Nephron progenitor cell (in vitro differentiated cells): Measurements from ENCODE around the gene AXIN2.
A peak's percentile ranks its signal among the peaks of the same experiment; 100 is the strongest.

Experiments
- DNase-seq: peaks from one replicate; pipeline ENCODE4 v3.0.0; 2021
- H3K27ac Mint-ChIP-seq: 2 replicates; pipeline ENCODE4 v1.8.0; 2021; ENCODE audit warnings: mild to moderate bottlenecking, moderate library complexity, mixed read lengths
- H3K27me3 Mint-ChIP-seq: 2 replicates; pipeline ENCODE4 v1.8.0; 2021; ENCODE audit warnings: mild to moderate bottlenecking, low read depth, mixed read lengths; ENCODE audit not compliant: poor library complexity
- H3K36me3 Mint-ChIP-seq: 2 replicates; pipeline ENCODE4 v1.8.0; 2021; ENCODE audit warnings: low read depth, mixed read lengths
- H3K4me1 Mint-ChIP-seq: 2 replicates; pipeline ENCODE4 v1.8.0; 2021; ENCODE audit warnings: mixed read lengths
- H3K4me3 Mint-ChIP-seq: 2 replicates; pipeline ENCODE4 v1.8.0; 2021; ENCODE audit warnings: mild to moderate bottlenecking, moderate library complexity, mixed read lengths
- H3K9me3 Mint-ChIP-seq: 2 replicates; pipeline ENCODE4 v1.8.0; 2021; ENCODE audit warnings: mild to moderate bottlenecking, moderate library complexity, mixed read lengths
- TF ChIP-seq, protein P1 (sequence below): fragments of 200-600 bp; sonication (generic); IDR thresholded peaks from 2 replicates; pipeline ENCODE4 v1.5.0; 2021; ENCODE audit warnings: antibody characterized with exemption

Gene AXIN2

DNA sequence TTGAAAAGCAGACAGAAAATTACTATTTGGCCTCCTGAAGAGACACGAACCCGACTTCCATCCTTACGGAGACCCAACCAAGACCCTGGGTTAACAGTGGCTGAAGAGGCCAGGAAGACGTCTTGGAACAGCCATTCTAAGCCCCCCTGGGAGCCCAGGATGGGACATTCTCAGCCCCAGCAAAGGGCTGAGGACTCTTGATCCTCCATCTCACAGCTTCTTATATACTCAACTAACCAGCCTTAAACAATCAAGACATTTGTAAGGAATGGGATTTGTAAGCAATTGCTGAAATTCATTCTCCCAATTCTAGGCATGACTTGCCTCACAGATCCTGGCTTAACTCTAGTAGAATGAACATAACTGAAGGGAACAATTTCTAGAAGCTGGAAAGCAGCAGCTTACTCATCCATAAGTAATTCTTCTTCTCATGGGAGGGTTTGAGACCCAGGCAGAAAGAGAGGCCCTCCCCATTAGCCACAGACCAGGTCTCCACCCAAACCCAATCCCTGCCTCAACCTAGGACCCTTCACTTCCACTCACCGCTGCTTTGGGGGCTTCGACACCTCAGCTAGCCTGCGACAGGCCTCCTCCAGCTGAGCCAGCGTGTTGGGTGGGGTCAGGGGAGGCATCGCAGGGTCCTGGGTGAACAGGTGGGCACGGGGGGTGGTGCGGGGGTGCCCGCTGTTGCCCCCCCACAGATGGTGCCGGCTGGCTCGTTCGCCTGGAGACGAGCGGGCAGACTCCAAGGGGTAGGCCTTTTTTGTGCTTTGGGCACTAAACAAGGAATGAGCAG is 25.5 kb downstream of the AXIN2 start:
- H3K4me1 Mint-ChIP-seq, result peaks cover 69% of the 10 kb centered on the region
- H3K9me3 Mint-ChIP-seq, result no peaks in the 10 kb centered on the region
- no peak overlapping the region for H3K4me3 Mint-ChIP-seq
- no peaks in the 10 kb centered on the region for H3K27me3 Mint-ChIP-seq
- DNase-seq, result no peak
- peaks cover 61% of the 10 kb centered on the region for H3K36me3 Mint-ChIP-seq
- TF ChIP-seq, protein P1, sequence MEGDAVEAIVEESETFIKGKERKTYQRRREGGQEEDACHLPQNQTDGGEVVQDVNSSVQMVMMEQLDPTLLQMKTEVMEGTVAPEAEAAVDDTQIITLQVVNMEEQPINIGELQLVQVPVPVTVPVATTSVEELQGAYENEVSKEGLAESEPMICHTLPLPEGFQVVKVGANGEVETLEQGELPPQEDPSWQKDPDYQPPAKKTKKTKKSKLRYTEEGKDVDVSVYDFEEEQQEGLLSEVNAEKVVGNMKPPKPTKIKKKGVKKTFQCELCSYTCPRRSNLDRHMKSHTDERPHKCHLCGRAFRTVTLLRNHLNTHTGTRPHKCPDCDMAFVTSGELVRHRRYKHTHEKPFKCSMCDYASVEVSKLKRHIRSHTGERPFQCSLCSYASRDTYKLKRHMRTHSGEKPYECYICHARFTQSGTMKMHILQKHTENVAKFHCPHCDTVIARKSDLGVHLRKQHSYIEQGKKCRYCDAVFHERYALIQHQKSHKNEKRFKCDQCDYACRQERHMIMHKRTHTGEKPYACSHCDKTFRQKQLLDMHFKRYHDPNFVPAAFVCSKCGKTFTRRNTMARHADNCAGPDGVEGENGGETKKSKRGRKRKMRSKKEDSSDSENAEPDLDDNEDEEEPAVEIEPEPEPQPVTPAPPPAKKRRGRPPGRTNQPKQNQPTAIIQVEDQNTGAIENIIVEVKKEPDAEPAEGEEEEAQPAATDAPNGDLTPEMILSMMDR, result no peak
- H3K27ac Mint-ChIP-seq, result peak overlapping the region; percentile 64

DNA sequence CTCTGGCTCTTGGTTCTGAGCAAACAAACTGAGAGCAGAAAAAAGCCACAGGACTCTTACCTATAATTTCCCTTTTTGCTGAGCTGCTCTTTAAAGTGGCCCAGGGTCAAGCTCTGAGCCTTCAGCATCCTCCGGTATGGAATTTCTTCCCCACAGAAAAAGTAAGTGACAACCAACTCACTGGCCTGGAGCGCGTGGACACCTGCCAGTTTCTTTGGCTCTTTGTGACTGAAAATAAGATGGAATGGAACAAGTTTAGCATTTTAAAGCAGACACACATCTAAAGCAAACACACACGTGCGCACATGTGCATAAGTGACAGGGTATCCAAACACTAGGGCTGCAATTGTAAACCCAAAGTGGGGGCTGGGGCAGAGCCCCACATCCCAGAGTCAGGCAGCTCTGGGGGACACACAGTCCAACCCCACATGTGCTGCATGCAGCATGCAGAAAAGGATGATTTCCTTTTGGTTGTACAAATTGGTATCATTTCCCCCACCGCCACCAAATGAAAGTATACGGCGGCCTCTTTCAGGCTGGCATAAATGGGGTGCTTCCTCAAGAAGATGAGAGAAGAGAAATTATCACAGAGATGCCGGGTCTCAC is 27.5 kb downstream of the AXIN2 start:
- H3K27me3 Mint-ChIP-seq, result no peaks in the 10 kb centered on the region
- DNase-seq, result no peak
- peak overlapping the region; percentile 16 for H3K4me3 Mint-ChIP-seq
- peak overlapping the region; percentile 88 for H3K27ac Mint-ChIP-seq
- H3K4me1 Mint-ChIP-seq, result peaks cover 71% of the 10 kb centered on the region
- TF ChIP-seq, protein P1, result no peak
- peaks cover 53% of the 10 kb centered on the region for H3K36me3 Mint-ChIP-seq
- no peaks in the 10 kb centered on the region for H3K9me3 Mint-ChIP-seq

DNA sequence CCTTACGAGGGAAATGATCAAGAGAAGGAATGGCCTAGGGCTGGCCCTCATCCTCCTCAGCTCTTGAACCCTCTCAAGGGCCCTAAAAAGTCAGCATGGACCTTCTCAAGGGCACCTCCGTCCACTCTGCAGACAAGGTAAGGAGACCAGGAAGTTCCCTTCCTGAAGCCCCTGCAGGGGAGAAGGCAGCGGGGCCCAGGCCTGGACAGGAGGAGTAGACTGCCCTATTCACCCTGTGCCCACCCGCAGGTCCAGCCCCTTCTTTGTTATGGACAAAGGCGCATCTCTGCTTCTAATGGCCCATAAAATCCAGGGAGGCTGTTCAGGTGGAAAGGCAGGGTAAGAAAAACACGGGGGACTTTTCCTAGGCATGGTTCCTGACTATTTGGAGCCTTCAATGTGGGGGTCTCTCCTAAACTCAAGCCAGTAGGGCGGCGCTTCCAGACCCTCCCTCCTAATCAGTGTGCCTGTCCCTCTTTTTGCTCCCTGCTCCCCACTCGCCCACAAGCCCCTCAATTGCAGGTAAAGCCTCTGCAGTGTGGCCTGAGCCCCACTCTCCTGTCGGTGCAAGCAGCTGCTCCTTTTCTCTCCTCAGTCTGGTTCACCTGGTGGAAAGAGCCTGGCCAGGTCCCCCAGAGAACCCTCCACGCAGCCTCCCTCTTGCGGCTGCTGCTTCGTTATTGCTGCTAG is 28.2 kb downstream of the AXIN2 start:
- Mint-ChIP-seq H3K9me3 (no peaks in the 10 kb centered on the region), H3K36me3 (peaks cover 54% of the 10 kb centered on the region), H3K27me3 (no peaks in the 10 kb centered on the region), H3K4me3 (no peak overlapping the region), H3K4me1 (peaks cover 68% of the 10 kb centered on the region), H3K27ac (no peak overlapping the region)
- TF ChIP-seq, protein P1, result no peak
- DNase-seq, result no peak

DNA sequence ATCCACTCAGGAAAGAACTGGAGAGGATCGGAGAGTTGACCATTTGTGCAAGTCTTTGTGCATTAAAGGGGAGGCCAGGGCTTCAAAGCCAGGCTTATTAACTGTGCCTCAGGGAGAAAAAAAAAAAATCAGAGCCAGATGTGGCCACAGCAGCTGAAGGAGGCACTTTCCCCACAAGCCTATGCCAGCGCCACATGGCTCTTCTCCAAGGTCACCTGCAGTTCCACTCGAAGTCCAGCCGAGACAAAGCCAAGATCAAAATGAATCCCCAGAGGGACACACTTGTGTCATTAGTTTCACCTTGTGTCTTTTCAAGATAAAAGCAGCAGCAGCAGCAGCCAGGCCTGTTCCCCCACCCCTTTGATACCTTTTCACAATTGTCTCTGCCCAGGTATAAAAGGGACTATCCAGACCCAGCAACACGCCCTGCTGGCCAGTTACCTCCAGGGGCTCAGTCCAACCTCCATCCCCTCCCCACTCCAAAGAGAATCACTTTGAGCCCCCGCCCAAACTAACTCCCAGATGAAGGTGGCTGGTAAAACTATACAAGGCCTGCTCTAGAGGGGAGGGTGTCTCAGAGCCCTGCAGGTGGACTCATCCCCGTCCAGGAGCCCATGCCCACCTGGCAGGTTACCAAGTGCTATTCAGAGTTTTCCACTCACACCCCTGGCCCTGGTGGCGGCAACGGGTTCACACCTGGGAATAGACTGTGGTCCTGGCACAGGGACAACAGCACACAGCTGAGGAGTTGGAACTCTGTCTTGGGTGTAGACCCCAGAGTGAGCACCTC is 29.2 kb downstream of the AXIN2 start:
- TF ChIP-seq, protein P1, result peak; percentile 3

DNA sequence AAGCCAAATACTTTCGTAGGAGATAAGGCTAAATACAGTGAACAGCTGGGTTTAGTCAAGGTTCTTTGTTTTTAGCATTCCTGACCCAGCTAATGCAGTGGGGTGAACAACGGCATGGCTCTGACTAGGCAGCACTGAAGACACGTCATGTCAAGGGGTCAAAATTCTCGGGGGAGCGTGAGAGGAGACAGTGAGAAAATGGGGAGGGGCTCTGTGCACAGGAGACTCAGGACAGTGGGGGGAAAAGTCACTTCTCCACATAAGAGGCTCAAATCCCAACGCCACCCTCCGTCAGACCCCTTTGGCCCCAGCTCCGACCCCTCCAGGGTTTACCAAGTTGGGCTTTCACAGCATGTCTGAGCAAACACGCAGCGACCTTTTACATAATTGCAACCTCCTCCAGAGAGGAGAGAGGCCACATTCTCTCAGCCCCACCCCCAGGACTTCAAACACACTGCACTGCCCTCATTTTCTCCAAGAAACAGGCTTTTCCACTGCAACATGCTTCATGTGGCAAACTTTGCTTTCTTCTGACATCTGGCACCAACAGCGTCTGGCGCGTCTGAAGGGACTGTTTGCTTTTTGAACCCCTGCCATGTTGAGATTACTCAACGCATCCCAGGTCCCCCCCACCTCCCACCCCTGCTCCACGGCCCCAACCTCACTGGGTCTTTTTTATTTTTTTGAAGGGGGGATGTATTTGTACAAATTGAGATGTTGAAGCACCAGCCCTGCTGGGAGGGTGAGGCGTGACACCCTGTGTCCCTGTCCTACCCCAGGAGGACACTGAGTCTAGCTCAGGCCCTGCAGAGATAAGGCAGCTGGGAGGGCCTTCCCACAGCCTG is 30.0 kb downstream of the AXIN2 start:
- TF ChIP-seq, protein P1, result no peak
- Mint-ChIP-seq H3K9me3 (no peaks in the 10 kb centered on the region), H3K27ac (peak overlapping the region; percentile 98)

More for the DNA sequence above, 29.2 kb downstream of the AXIN2 start:
- Mint-ChIP-seq H3K4me3 (peak overlapping the region; percentile 60), H3K27ac (peak overlapping the region; percentile 98), H3K36me3 (peaks cover 63% of the 10 kb centered on the region), H3K27me3 (no peaks in the 10 kb centered on the region), H3K9me3 (no peaks in the 10 kb centered on the region), H3K4me1 (peaks cover 68% of the 10 kb centered on the region)
- no peak for DNase-seq

More for the DNA sequence above, 30.0 kb downstream of the AXIN2 start:
- Mint-ChIP-seq H3K4me3 (peak overlapping the region; percentile 60), H3K27me3 (no peaks in the 10 kb centered on the region), H3K36me3 (peaks cover 64% of the 10 kb centered on the region), H3K4me1 (peaks cover 68% of the 10 kb centered on the region)
- DNase-seq, result peak; percentile 50
